Skeletal muscle tissue (tissue), 4 donors: ENCODE data around the gene ADCY9. TPM values are rescaled to one million over a fixed set of nuclear protein-coding genes. Genes with fewer than 3 reads are reported as not detected.

Experiments
- H3K27ac ChIP-seq: one replicate; pipeline ENCODE4 v1.7.0; 2013; ENCODE audit warnings: mild to moderate bottlenecking, low read depth, low read length, inconsistent platforms
- H3K27me3 ChIP-seq, 3 donors: one replicate each; pipeline ENCODE4 v1.7.0; 2013; ENCODE audit warnings: low read length in 3 of 3; ENCODE audit not compliant: control insufficient read depth in 3 of 3, insufficient read depth in 3 of 3
- H3K36me3 ChIP-seq, 3 donors: one replicate each; pipeline ENCODE4 v1.7.0; 2013; ENCODE audit warnings: low read length in 3 of 3; ENCODE audit not compliant: control insufficient read depth in 3 of 3, insufficient read depth in 3 of 3
- H3K4me1 ChIP-seq, 3 donors: one replicate each; pipeline ENCODE4 v1.7.0; 2013; ENCODE audit warnings: low read length in 3 of 3, mild to moderate bottlenecking in 3 of 3; ENCODE audit not compliant: control insufficient read depth in 3 of 3, insufficient read depth in 3 of 3
- H3K4me3 ChIP-seq, 3 donors: one replicate each; pipeline ENCODE4 v1.7.0; 2013; ENCODE audit warnings: low read length in 3 of 3
- H3K9ac ChIP-seq, 3 donors: one replicate each; pipeline ENCODE4 v1.7.0; 2013; ENCODE audit warnings: low read length in 3 of 3, mild to moderate bottlenecking in 3 of 3, moderate library complexity in 2 of 3, low read depth in 1 of 3
- H3K9me3 ChIP-seq, 3 donors: one replicate each; pipeline ENCODE4 v1.7.0; 2013; ENCODE audit warnings: low read length in 3 of 3; ENCODE audit not compliant: control insufficient read depth in 3 of 3
- total RNA-seq: library from RNA; depleted of rRNA; stranded (reverse); fragments of >200 nt; gene quantifications from one replicate; pipeline ENCODE4 v1.2.3, GENCODE V29; 2014
- donor health status: Osteomylitis.

The ADCY9 gene
- total RNA-seq, 1 donor from 2014 or later = 8.9 TPM

DNA sequence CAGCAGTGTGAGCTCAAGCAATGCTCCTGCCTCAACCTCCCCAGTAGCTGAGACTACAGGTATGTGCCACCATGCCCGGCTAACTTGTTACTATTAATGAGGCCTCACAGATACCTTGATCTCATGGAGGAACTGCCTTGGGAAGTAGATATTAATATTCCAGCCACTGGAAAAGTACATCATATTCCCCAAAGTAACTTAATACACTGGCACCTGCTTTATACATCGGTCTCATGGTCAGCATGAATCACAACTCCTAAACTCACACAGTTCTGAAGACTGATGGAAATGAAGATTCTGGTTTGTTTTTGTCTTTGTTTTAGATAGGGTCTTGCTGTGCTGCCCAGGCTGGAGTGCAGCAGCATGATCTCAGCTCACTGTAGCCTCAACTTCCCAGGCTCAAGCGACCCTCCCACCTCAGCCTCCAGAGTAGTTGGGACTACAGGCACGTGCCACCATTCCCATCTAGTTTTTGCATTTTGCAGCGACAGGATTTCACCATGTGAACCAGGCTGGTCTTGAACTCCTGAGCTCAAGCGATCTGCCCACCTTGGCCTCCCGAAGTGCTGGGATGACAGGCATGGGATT, 28.2 kb downstream of the ADCY9 start:
- Histone ChIP-seq H3K27me3 (no peaks in the 10 kb centered on the region), H3K27ac (peak overlapping the region; percentile 88), H3K4me3 (no peak overlapping the region), H3K9ac (peak overlapping the region in 1 of 3 donors; percentile 52), H3K4me1 (peaks cover 50 to 65% (median 61%) of the 10 kb centered on the region in 3 donors), H3K36me3 (no peaks in the 10 kb centered on the region), H3K9me3 (no peaks in the 10 kb centered on the region)

DNA sequence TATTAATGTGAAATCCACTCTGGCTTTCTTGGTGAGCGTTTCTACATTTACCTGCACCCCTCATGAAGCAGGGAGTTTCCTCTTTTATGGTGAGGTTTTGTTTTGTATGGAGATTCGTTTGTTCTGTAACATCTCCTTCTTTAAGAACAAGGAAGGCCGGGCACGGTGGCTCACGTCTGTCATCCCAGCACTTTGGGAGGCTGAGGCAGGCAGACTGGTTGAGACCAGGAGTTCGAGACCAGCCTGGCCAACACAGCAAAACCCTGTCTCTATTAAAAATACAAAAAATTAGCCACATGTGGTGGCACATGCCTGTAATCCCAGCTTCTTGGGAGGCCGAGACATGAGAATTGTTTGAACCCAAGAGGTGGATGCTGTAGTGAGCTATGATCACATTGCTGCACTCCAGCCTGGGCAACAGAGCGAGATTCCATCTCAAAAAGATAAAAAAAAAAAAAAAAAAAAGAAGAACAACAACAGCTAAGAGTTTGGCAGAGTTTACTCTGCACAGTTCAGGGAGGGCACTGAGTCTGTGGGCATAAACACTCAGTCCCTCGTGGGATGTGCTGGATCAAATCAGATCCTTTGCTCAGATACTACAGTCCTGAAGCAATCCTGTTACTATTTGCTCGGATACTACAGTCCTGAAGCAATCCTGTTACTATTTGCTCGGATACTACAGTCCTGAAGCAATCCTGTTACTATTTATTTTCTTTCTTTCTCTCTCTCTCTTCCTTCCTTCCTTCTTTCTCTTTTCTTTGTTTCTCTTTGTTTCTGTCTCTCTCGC, 28.9 kb downstream of the ADCY9 start:
- H3K9ac ChIP-seq = peak overlapping the region in 2 of 3 donors; percentile 29 to 52
- no peak overlapping the region for H3K4me3 ChIP-seq
- H3K9me3 ChIP-seq = no peaks in the 10 kb centered on the region
- H3K27me3 ChIP-seq = no peaks in the 10 kb centered on the region
- peaks cover 52 to 68% (median 65%) of the 10 kb centered on the region in 3 donors for H3K4me1 ChIP-seq
- peak overlapping the region; percentile 88 for H3K27ac ChIP-seq
- H3K36me3 ChIP-seq = no peaks in the 10 kb centered on the region

DNA sequence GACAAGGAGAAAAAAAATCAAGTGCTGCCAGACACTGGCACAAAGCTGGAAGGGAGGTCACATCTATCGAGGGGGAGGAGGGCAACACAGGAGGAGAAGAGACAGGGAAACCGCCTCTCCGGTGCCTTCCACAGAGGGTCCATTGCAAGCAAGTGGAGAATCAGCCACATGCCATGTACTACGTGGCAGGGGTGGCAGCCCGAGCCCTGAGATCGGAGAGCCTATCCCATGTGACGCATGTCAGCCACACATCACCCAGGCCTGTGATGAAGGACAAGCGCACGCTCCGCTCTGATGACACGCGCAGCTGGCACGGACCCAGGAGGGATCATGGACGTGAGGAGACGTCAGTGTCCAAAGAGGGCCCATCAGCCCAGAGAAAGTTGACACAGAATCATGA, 30.1 kb downstream of the ADCY9 start:
- no peaks in the 10 kb centered on the region for H3K36me3 ChIP-seq
- no peak overlapping the region for H3K27ac ChIP-seq
- H3K27me3 ChIP-seq = no peaks in the 10 kb centered on the region
- peak overlapping the region in 1 of 3 donors; percentile 24 for H3K4me3 ChIP-seq
- peaks cover 50 to 66% (median 60%) of the 10 kb centered on the region in 3 donors for H3K4me1 ChIP-seq
- no peaks in the 10 kb centered on the region for H3K9me3 ChIP-seq
- no peak overlapping the region for H3K9ac ChIP-seq

DNA sequence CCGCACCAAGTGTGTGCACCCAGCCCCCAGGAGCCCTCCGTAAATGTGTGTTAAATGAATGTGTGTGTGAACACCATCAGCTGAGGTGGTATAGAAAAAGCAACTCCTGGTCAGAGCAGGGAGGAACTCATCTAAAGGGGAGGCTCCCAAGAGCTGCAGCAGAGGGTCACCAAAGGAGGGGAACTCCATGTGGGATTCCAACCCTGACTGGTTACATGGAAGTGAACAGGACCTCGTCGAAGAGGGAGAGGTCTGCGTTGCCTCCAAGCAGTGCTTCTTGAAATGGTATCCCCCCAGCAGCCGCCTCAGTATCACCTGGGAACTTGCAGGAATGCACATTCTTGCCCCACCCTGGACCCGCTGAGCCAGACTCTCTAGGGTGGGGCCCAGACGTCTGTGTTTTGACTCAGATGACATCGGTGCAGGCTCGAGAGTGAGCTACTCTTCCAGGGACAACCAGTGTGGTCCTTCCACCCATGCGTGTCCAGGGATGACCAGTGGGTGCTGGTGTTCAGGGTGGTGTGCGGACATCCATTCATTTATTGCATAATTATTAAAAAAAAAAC, 30.8 kb downstream of the ADCY9 start:
- Histone ChIP-seq H3K4me3 (no peak overlapping the region), H3K9me3 (no peaks in the 10 kb centered on the region), H3K9ac (no peak overlapping the region), H3K4me1 (peaks cover 49 to 70% (median 60%) of the 10 kb centered on the region in 3 donors), H3K36me3 (no peaks in the 10 kb centered on the region), H3K27me3 (no peaks in the 10 kb centered on the region), H3K27ac (no peak overlapping the region)

DNA sequence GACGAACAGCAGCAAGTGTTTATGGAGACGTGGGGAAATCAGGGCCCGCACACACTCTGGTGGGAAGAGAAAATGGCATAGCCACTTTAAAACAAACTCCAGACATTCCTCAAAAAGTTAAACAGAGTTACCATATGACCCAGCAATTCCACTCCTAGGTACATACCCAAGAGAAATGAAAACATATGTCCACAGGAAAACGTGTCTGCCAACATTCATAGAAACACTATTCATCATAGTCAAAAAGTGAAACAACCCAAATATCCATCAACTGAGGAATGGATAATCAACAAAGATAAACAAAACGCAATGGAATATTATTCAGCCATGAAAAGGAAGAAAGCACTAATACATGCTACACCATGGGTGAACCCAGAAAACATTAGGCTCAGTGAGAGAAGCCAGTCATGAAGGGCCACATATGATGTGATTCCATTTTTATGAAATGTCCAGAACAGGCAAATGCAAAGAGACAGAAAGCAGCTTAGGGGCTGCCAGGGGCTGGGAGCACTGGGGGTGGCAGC, 32.8 kb downstream of the ADCY9 start:
- Histone ChIP-seq H3K27ac (no peak overlapping the region), H3K4me1 (peaks cover 36 to 50% (median 40%) of the 10 kb centered on the region in 3 donors), H3K9ac (no peak overlapping the region), H3K4me3 (no peak overlapping the region), H3K27me3 (no peaks in the 10 kb centered on the region), H3K9me3 (no peaks in the 10 kb centered on the region), H3K36me3 (no peaks in the 10 kb centered on the region)

DNA sequence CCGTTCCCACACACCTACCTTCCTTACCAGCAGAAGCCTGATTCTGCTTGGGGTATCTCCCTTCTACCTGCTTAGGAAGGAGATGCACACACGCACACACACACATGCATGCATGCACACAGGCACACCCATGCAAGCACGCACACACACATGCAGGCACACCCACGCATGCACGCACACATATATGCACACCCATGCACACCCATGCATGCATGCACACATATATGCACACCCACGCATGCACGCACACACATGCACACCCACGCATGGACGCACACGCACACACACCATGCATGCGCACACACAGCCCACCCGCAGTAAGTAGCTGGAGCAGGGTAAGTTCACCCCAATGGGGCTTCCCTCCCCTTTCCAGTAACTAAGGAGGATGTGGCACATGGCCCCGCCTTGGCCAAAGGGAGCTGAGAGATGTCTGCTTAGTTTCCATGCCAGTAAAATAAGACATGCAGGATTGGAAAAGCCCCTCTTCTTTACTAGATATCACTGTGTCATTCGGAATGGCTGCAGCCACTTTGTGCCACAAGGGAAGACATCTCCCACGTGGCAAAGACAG, 33.7 kb downstream of the ADCY9 start:
- H3K27me3 ChIP-seq = no peaks in the 10 kb centered on the region
- H3K4me1 ChIP-seq = peaks cover 29 to 41% (median 34%) of the 10 kb centered on the region in 3 donors
- no peak overlapping the region for H3K4me3 ChIP-seq
- no peak overlapping the region for H3K27ac ChIP-seq
- H3K9me3 ChIP-seq = no peaks in the 10 kb centered on the region
- H3K9ac ChIP-seq = no peak overlapping the region
- H3K36me3 ChIP-seq = no peaks in the 10 kb centered on the region

DNA sequence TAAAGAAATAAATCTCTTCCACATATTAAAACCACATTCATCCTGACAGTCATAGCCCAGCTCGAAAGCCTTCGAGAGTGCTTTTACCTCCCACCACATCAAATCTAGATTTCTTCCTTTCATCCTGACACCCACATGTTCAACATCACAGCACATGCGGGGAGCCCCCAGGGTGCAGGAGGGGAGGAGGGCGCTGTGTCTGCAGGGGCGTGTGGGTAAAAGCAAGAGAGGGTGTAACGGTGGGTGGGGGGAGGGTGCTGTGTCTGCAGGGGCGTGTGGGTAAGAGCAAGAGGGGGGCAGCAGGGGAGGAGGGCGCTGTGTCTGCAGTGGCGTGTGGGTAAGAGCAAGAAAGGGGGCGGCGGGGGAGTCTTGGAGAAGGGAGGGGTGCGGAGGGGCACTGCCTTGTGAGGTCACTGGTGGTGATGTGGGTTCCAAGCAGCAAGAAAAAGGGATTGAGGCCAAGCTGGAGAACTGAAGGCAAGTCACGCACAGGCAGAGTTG, 34.7 kb downstream of the ADCY9 start:
- no peaks in the 10 kb centered on the region for H3K36me3 ChIP-seq
- H3K9me3 ChIP-seq = no peaks in the 10 kb centered on the region
- H3K27ac ChIP-seq = no peak overlapping the region
- H3K27me3 ChIP-seq = no peaks in the 10 kb centered on the region
- peak overlapping the region in 1 of 3 donors; percentile 7 for H3K9ac ChIP-seq
- H3K4me1 ChIP-seq = peaks cover 26 to 36% (median 32%) of the 10 kb centered on the region in 3 donors
- no peak overlapping the region for H3K4me3 ChIP-seq

DNA sequence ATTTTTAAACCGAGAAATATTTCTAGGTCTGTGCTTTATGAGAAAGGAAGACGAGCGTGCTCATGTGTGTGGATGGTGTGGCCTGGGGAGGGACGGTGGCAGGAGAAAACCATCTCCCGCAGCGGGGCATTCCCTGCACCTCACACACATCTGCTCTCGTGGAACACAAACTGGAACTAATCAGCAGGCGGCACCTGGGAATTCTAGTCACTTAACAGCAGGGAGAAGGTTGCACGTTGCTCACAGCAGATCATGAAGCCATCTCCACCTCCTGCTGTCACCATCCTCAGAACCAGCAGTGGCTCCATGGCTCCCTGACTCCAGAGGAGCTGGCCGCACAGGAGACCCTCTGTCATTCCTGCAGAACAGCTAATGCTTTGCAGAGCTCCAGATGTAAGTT, 35.2 kb downstream of the ADCY9 start:
- Histone ChIP-seq H3K4me3 (peak overlapping the region in 2 of 3 donors; percentile 25 to 52), H3K36me3 (no peaks in the 10 kb centered on the region), H3K27ac (no peak overlapping the region), H3K9me3 (no peaks in the 10 kb centered on the region), H3K4me1 (peaks cover 26 to 32% (median 29%) of the 10 kb centered on the region in 3 donors), H3K9ac (peak overlapping the region in 2 of 3 donors; percentile 7 to 45), H3K27me3 (no peaks in the 10 kb centered on the region)

DNA sequence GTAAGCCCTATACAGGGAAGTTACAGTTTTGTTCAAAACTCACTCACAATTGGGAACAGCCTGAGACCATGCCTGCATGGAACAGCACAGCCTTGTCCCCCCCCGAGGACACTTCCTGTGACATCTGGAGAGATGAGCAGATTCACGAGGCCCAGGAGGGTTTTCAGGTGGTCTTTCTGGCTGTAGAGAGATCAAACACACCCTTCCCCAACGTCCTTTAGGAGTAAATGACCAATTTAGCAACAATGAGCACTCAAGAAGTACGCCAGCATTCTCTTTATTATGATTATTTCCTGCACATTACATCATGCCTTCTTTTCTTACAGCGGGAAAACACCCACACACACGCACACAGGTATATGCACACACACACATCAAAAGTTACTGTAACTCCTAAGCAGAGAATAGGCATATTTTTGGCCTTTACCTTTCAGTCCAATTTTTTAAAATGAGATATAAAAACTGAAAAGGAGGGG, 39.0 kb downstream of the ADCY9 start:
- Histone ChIP-seq H3K27me3 (no peaks in the 10 kb centered on the region), H3K27ac (no peak overlapping the region), H3K9me3 (no peaks in the 10 kb centered on the region), H3K4me1 (peaks cover 12 to 18% (median 17%) of the 10 kb centered on the region in 3 donors), H3K9ac (peak overlapping the region in 1 of 3 donors; percentile 41), H3K36me3 (no peaks in the 10 kb centered on the region), H3K4me3 (no peak overlapping the region)
